Activated T-cell treated with anti-CD3 and anti-CD28 coated beads, Interleukin-2, amount 50 U/mL, for 72 hours (primary cell): Measurements from ENCODE around the gene AGR3. TPM values are rescaled to one million over a fixed set of nuclear protein-coding genes. Genes with fewer than 3 reads are reported as not detected.

Experiments
- ATAC-seq, 2 donors: fragments of 150-1000 bp; cut with Tn5 transposase; replicated peaks in 1 of 2; 2 replicates each; pipeline ENCODE4 v1.10.0; 2021; ENCODE audit warnings: moderate library complexity in 2 of 2, mild to moderate bottlenecking in 1 of 2
- DNase-seq, 2 donors: peaks; one replicate each; pipeline ENCODE4 v3.0.0; 2021 to 2022; ENCODE audit warnings: mixed read lengths in 1 of 2
- H3K27ac Mint-ChIP-seq: one replicate; pipeline ENCODE4 v1.8.0; 2022; ENCODE audit warnings: mild to moderate bottlenecking, moderate library complexity, mixed read lengths
- H3K27me3 Mint-ChIP-seq: one replicate; pipeline ENCODE4 v1.8.0; 2022; ENCODE audit warnings: low read depth, mixed read lengths
- H3K36me3 Mint-ChIP-seq, 2 donors: one replicate each; pipeline ENCODE4 v1.8.0; 2022; ENCODE audit warnings: mixed read lengths in 2 of 2, mild to moderate bottlenecking in 1 of 2; ENCODE audit not compliant: insufficient read depth in 2 of 2
- H3K4me1 Mint-ChIP-seq: one replicate; pipeline ENCODE4 v1.8.0; 2022; ENCODE audit warnings: low read depth, mixed read lengths
- H3K4me3 Mint-ChIP-seq, 2 donors: one replicate each; pipeline ENCODE4 v1.8.0; 2022; ENCODE audit warnings: mild to moderate bottlenecking in 2 of 2, mixed read lengths in 2 of 2, moderate library complexity in 2 of 2
- H3K9me3 Mint-ChIP-seq, 2 donors: one replicate each; pipeline ENCODE4 v1.8.0; 2022; ENCODE audit warnings: mixed read lengths in 2 of 2
- total RNA-seq, 2 donors: library from RNA; stranded (reverse); gene quantifications; one replicate each; pipeline ENCODE4 v1.2.3, GENCODE V29; 2022

The AGR3 gene
- total RNA-seq, 2 donors from 2014 or later, result not detected

- Mint-ChIP-seq H3K9me3 (peaks cover 0 to 2% of the 10 kb centered on the region in 2 donors), H3K4me3 (no peak overlapping the region), H3K36me3 (no peaks in the 10 kb centered on the region), H3K27ac (no peak overlapping the region), H3K4me1 (no peaks in the 10 kb centered on the region), H3K27me3 (no peaks in the 10 kb centered on the region)
- DNase-seq (no peak), ATAC-seq (no peak)
These were observed 41.7 kb downstream of the AGR3 start for GRCh38 chr7:16840094-16840493.

- H3K4me3 Mint-ChIP-seq, result no peak overlapping the region
- peaks cover 0 to 2% of the 10 kb centered on the region in 2 donors for H3K9me3 Mint-ChIP-seq
- no peak for ATAC-seq
These were observed 42.1 kb downstream of the AGR3 start for GRCh38 chr7:16839646-16840045.

GRCh38 chr7:16838891-16839290, 42.9 kb downstream of the AGR3 start:
- H3K4me1 Mint-ChIP-seq, result no peaks in the 10 kb centered on the region
- no peaks in the 10 kb centered on the region for H3K9me3 Mint-ChIP-seq
- H3K27ac Mint-ChIP-seq, result no peak overlapping the region
- no peak for ATAC-seq
- H3K4me3 Mint-ChIP-seq, result no peak overlapping the region
- H3K27me3 Mint-ChIP-seq, result no peaks in the 10 kb centered on the region
- DNase-seq, result no peak
- no peaks in the 10 kb centered on the region for H3K36me3 Mint-ChIP-seq

More at GRCh38 chr7:16839646-16840045, 42.1 kb downstream of the AGR3 start:
- Mint-ChIP-seq H3K27me3 (no peaks in the 10 kb centered on the region), H3K36me3 (no peaks in the 10 kb centered on the region), H3K27ac (no peak overlapping the region), H3K4me1 (no peaks in the 10 kb centered on the region)
- DNase-seq, result no peak

- no peak overlapping the region for H3K4me3 Mint-ChIP-seq
- DNase-seq (no peak), ATAC-seq (no peak)
- no peaks in the 10 kb centered on the region for H3K9me3 Mint-ChIP-seq
- H3K27ac Mint-ChIP-seq, result no peak overlapping the region
- no peaks in the 10 kb centered on the region for H3K27me3 Mint-ChIP-seq
- H3K36me3 Mint-ChIP-seq, result no peaks in the 10 kb centered on the region
- H3K4me1 Mint-ChIP-seq, result no peaks in the 10 kb centered on the region
These were observed 43.4 kb downstream of the AGR3 start for GRCh38 chr7:16838386-16838785.

- Mint-ChIP-seq H3K27ac (no peak overlapping the region), H3K9me3 (no peaks in the 10 kb centered on the region), H3K4me3 (no peak overlapping the region), H3K36me3 (no peaks in the 10 kb centered on the region), H3K27me3 (no peaks in the 10 kb centered on the region), H3K4me1 (no peaks in the 10 kb centered on the region)
- no peak for DNase-seq
- no peak for ATAC-seq
These were observed 45.3 kb downstream of the AGR3 start for GRCh38 chr7:16836481-16836880.

GRCh38 chr7:16833373-16833772, 48.4 kb downstream of the AGR3 start:
- Mint-ChIP-seq H3K27ac (no peak overlapping the region), H3K9me3 (peaks cover 0 to 6% of the 10 kb centered on the region in 2 donors), H3K4me1 (no peaks in the 10 kb centered on the region), H3K4me3 (no peak overlapping the region), H3K27me3 (no peaks in the 10 kb centered on the region), H3K36me3 (no peaks in the 10 kb centered on the region)
- ATAC-seq, result no peak
- DNase-seq, result no peak

- H3K4me1 Mint-ChIP-seq, result no peaks in the 10 kb centered on the region
- H3K9me3 Mint-ChIP-seq, result peaks cover 0 to 6% of the 10 kb centered on the region in 2 donors
- no peaks in the 10 kb centered on the region for H3K36me3 Mint-ChIP-seq
- no peak for DNase-seq
- no peak overlapping the region for H3K27ac Mint-ChIP-seq
- no peaks in the 10 kb centered on the region for H3K27me3 Mint-ChIP-seq
- no peak overlapping the region for H3K4me3 Mint-ChIP-seq
- no peak for ATAC-seq
These were observed 55.7 kb downstream of the AGR3 start for GRCh38 chr7:16826060-16826459.

GRCh38 chr7:16822029-16822428, 59.8 kb downstream of the AGR3 start:
- ATAC-seq (no peak), DNase-seq (no peak)
- Mint-ChIP-seq H3K9me3 (peaks cover 0 to 2% of the 10 kb centered on the region in 2 donors), H3K4me1 (no peaks in the 10 kb centered on the region), H3K27me3 (no peaks in the 10 kb centered on the region), H3K27ac (no peak overlapping the region), H3K36me3 (no peaks in the 10 kb centered on the region), H3K4me3 (no peak overlapping the region)

GRCh38 chr7:16818732-16819131, 63.1 kb downstream of the AGR3 start:
- ATAC-seq, result no peak
- no peak overlapping the region for H3K27ac Mint-ChIP-seq
- no peaks in the 10 kb centered on the region for H3K36me3 Mint-ChIP-seq
- peaks cover 0 to 2% of the 10 kb centered on the region in 2 donors for H3K9me3 Mint-ChIP-seq
- no peaks in the 10 kb centered on the region for H3K27me3 Mint-ChIP-seq
- DNase-seq, result no peak
- no peak overlapping the region for H3K4me3 Mint-ChIP-seq
- no peaks in the 10 kb centered on the region for H3K4me1 Mint-ChIP-seq

- no peak overlapping the region for H3K27ac Mint-ChIP-seq
- DNase-seq (no peak), ATAC-seq (no peak)
- H3K4me3 Mint-ChIP-seq, result no peak overlapping the region
- H3K36me3 Mint-ChIP-seq, result no peaks in the 10 kb centered on the region
- peaks cover 0 to 2% of the 10 kb centered on the region in 2 donors for H3K9me3 Mint-ChIP-seq
- H3K27me3 Mint-ChIP-seq, result no peaks in the 10 kb centered on the region
- H3K4me1 Mint-ChIP-seq, result no peaks in the 10 kb centered on the region
These were observed 64.2 kb downstream of the AGR3 start for GRCh38 chr7:16817536-16817935.

- no peaks in the 10 kb centered on the region for H3K27me3 Mint-ChIP-seq
- no peak for ATAC-seq
- DNase-seq, result no peak
- no peak overlapping the region for H3K4me3 Mint-ChIP-seq
- H3K27ac Mint-ChIP-seq, result no peak overlapping the region
- no peaks in the 10 kb centered on the region for H3K4me1 Mint-ChIP-seq
- H3K9me3 Mint-ChIP-seq, result peaks cover 0 to 2% of the 10 kb centered on the region in 2 donors
- H3K36me3 Mint-ChIP-seq, result no peaks in the 10 kb centered on the region
These were observed 65.0 kb downstream of the AGR3 start for GRCh38 chr7:16816824-16817223.

- ATAC-seq, result no peak
- no peaks in the 10 kb centered on the region for H3K4me1 Mint-ChIP-seq
These were observed 66.8 kb downstream of the AGR3 start for GRCh38 chr7:16815001-16815400.

GRCh38 chr7:16813232-16813616, 68.6 kb downstream of the AGR3 start:
- ATAC-seq, result no peak
- Mint-ChIP-seq H3K36me3 (no peaks in the 10 kb centered on the region), H3K4me3 (no peak overlapping the region), H3K4me1 (no peaks in the 10 kb centered on the region), H3K27me3 (peaks cover 7% of the 10 kb centered on the region), H3K27ac (no peak overlapping the region), H3K9me3 (no peaks in the 10 kb centered on the region)
- DNase-seq, result no peak

More at GRCh38 chr7:16815001-16815400, 66.8 kb downstream of the AGR3 start:
- no peak overlapping the region for H3K27ac Mint-ChIP-seq
- H3K36me3 Mint-ChIP-seq, result no peaks in the 10 kb centered on the region
- H3K27me3 Mint-ChIP-seq, result no peaks in the 10 kb centered on the region
- no peak for DNase-seq
- no peaks in the 10 kb centered on the region for H3K9me3 Mint-ChIP-seq
- no peak overlapping the region for H3K4me3 Mint-ChIP-seq

GRCh38 chr7:16812542-16813231, 69.1 kb downstream of the AGR3 start:
- H3K4me1 Mint-ChIP-seq, result no peaks in the 10 kb centered on the region

More at GRCh38 chr7:16812542-16813231, 69.1 kb downstream of the AGR3 start:
- DNase-seq (no peak), ATAC-seq (no peak)
- Mint-ChIP-seq H3K36me3 (no peaks in the 10 kb centered on the region), H3K4me3 (no peak overlapping the region), H3K27me3 (peaks cover 7% of the 10 kb centered on the region), H3K9me3 (no peaks in the 10 kb centered on the region), H3K27ac (no peak overlapping the region)
